GM19240 (cell line): ENCODE results near the gene CRX.
"Not testable (repeated sequence)": the region's sequence is repeated elsewhere in the genome, so short reads cannot be mapped to it uniquely, and the experiment has no call there.

Source experiments
- DNase-seq: peaks from one replicate; pipeline ENCODE4 v3.0.0; 2011; ENCODE audit warnings: low spot score; ENCODE audit not compliant: insufficient read length

The CRX gene

DNA sequence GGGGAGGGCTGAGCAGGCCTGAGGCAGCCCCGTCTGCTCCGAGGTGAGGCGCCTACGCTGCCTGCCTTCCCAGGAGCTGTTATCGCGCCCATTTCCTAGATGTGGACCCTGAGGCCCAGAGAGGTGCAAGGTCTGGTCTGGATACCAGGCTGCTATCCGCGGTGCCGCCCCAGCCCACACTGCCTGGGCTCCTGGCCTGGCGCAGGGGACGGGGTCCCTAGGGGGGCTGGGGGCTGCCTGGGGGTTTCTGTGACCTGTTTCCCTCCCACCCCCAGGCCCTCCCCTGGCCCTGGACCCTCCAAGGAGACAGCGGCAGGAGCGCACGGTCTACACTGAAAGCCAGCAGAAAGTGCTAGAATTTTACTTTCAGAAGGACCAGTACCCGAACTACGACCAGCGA, 38.1 kb downstream of the CRX start:
- not testable (repeated sequence) for DNase-seq

DNA sequence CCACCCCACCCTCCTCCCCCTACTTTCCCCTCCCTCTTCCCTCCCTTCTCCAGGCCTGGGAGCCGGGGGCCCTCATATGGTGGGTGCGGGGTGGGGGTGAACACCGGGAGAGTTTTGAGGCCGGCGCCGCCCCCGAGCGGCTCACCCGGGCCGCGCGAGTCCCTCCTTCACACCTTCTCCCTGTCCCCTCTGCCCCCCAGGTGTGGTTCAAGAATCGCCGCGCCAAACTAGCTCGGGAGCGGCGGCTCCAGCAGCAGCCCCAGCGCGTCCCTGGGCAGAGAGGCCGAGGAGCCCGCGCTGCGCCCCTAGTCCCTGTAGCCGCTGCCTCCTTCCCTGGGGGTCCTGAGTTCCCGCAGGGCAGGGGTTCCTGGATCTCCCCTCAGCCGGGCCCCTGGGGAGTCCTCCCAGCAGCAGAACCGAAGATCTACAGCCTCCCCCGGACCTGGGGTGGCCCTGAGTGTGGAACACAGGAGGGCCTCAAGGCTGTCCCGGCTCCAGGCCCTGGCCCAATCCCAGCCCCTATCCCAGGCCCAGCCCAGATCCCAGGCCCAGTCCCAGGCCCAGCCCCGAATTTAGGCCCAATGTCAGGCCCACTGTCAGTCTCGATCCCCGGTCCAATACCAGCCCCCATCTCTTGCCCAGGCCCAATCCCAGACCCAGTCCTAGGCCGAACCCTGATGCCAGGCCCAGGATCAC, 39.0 kb downstream of the CRX start:
- DNase-seq, result no peak

- DNase-seq, result no peak
Measured at GRCh38 chr19:47861630-47862029, 39.9 kb downstream of the CRX start.

DNA sequence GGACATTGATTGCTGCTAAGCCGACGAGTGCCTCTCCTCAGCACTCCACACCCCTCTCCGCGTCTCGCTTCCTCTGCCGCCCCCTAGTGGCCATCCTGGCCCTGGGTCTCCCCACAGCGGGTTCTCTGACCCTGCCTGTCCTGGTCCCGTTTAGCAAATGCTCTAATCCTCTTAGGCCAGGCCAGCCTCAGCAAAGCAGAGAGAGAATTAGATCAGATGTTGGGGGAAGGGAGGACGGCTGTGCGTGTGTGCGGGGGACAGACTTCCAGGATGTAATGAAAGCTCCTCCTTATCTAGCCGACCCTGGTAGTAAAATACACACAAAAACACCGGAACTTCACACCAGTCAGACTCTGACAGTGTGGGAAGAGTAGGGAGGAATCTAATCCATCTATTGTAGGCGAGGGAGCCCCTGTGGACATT, 41.8 kb downstream of the CRX start:
- DNase-seq, result peak; percentile 87

GRCh38 chr19:47865166-47865565, 43.4 kb downstream of the CRX start:
- DNase-seq, result no peak

GRCh38 chr19:47878906-47879305, 57.2 kb downstream of the CRX start:
- DNase-seq, result no peak

DNA sequence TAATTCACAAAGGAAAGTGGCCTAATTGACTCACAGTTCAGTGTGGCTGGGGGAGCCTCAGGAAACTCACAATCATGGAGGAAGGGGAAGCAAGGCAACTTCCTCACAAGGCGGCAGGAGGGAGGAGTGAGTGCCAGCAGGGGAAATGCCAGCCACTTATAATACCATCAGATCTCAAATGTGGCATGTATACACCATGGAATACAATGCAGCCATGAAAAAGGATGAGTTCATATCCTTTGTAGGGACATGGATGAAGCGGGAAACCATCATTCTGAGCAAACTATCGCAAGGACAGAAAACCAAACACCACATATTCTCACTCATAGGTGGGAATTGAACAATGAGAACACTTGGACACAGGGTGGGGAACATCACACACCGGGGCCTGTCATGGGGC, 57.6 kb downstream of the CRX start:
- DNase-seq, result not testable (repeated sequence)

GRCh38 chr19:47881757-47882156, 60.0 kb downstream of the CRX start:
- DNase-seq, result no peak

DNA sequence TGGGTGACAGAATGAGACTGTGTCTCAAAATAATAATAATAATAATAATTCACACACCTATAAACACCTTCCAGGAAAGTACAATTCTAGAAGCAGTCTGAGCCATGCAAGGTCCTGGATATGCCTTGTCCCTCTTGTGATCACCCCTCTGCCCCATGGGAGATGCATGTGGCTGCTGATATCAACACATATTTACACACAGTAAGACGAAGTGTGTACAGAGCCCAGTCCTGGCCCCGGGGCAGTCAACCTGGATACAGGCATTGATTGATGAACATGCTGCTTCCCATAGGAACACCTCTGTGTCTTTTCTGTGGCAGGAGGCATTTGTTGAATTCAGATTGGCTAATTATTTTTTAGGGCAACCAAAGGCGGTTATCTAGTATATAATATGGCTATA, 61.2 kb downstream of the CRX start:
- DNase-seq, result no peak

DNA sequence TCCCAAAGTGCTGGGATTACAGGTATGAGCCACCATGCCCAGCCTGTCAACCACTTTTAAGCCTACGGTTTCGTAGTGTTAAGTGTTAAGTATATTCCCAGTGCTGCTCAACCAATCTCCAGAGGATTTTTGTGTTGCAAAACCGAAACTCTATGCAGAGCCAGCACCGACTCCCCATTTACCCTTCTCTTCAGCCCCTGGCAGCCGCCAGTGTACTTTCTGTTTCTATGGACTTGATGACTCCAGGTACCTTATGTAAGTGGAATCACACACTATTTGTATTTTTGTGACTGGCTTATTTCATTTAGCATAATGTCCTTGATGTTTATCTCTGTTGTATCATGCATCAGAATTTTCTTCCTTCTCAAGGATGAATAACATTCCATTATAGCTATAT, 63.3 kb downstream of the CRX start:
- no peak for DNase-seq

- DNase-seq, result no peak
Measured at GRCh38 chr19:47886010-47886559, 64.3 kb downstream of the CRX start, which contains the start of gene SULT2A1. TSS of gene SULT2A1 (minus strand) at chr19:47886315. CDS start at chr19:47886257, 58 bp downstream.

DNA sequence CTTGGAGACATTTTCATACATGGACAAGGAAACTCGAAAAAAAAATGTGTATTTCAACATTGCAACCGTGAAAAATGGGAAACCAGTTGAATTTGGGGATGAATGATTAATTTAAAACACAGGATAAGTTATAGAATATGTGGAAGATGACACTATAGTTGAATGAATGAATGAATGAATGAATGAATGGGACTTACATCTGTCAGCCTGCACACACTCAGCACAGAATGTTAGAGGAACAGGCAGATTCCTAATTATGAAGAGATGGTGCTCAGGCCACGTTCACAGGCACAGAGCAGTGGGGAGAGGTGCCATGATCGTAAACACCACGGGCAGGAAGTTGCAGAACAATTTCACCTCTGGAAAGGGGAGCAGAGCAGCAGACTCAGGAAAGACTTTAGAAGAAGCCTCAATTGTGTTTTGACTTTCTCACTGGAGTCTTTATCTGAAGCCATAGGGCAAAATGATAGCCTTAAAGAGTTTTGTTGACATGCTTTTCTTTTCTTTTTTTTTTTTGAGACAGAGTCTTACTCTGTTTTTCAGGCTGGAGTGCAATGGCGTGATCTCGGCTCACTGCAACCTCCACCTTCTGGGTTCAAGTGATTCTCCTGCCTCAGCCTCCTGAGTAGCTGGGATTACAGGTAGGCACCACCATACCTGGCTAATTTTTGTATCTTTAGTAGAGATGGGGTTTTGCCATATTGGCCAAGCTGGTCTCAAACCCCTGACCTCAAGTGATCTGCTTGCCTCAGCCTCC, 69.3 kb downstream of the CRX start:
- no peak for DNase-seq

DNA sequence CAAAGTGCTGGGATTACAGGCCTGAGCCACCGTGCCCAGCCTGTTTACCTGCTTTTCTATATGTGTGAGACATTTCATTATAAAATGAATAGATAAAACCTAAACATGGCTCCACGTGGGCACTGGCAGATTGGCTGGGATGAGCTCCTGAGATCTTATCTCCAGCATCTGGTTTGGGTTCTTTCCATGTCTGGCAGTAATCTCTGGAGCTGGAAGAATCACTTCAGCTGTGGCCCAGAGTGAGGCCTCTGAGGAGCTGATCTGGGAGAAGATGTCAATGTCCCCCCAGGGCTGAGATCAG, 69.8 kb downstream of the CRX start:
- DNase-seq, result no peak

- DNase-seq, result no peak
Measured at GRCh38 chr19:47891923-47892666, 70.4 kb downstream of the CRX start.
